A549 (cell line): ENCODE results near the gene SSR2. TPM values are rescaled to one million over a fixed set of nuclear protein-coding genes. Genes with fewer than 3 reads are reported as not detected.

Experiments used
- ATAC-seq, 2 experiments: fragments of 200-7000 bp in 1 of 2; fragments of >200 bp in 1 of 2; cut with Nextera tagmentation in 1 of 2; cut with Tn5 transposase in 1 of 2; 3 replicates each; pipeline versions ENCODE4 v1.8.0 to v1.9.1; 2018 to 2020; ENCODE audit warnings: mild to moderate bottlenecking in 1 of 2, moderate library complexity in 1 of 2
- CTCF ChIA-PET: fragments of 300-600 bp; sonication (Branson Sonifier 250); formaldehyde crosslinking; extraction: SDS; loops from one replicate; lab custom pipeline; 2021; ENCODE audit warnings: antibody characterized with exemption, inconsistent platforms; lab: Yijun Ruan, JAX
- POLR2A ChIA-PET: fragments of 350-600 bp; formaldehyde crosslinking; extraction: SDS; loops from one replicate; lab custom pipeline; 2021; ENCODE audit warnings: antibody characterized with exemption, inconsistent platforms; lab: Yijun Ruan, JAX
- DNase-seq, 2 experiments: peaks; one replicate each; pipeline versions ENCODE4 v3.0.0 to v3.0.0-alpha.2; 2011 to 2016; ENCODE audit warnings: low read depth in 1 of 2, low spot score in 1 of 2
- FAIRE-seq: peaks from 2 replicates; lab custom pipeline; 2011; peaks lifted over from hg19 to GRCh38; lab: Jason Lieb, UNC
- H3K27ac ChIP-seq, 2 experiments: fragments of >200 bp; sonication (Bioruptor Twin); formaldehyde crosslinking; 3 replicates each; pipeline ENCODE4 v1.5.1; 2016 to 2017
- H3K4me1 ChIP-seq: fragments of >200 bp; sonication (Bioruptor Twin); formaldehyde crosslinking; 3 replicates; pipeline ENCODE4 v1.6.1; 2016
- H3K4me2 ChIP-seq: fragments of >200 bp; sonication (Bioruptor Twin); formaldehyde crosslinking; 3 replicates; pipeline ENCODE4 v1.6.1; 2016
- H3K4me3 ChIP-seq: fragments of >200 bp; sonication (Bioruptor Twin); formaldehyde crosslinking; 3 replicates; pipeline ENCODE4 v1.5.1; 2016
- H3K9me3 ChIP-seq: fragments of >200 bp; sonication (Bioruptor Twin); formaldehyde crosslinking; 3 replicates; pipeline ENCODE4 v1.6.1; 2016
- BCL3 ChIP-seq: fragments of >200 bp; sonication (Bioruptor Twin); formaldehyde crosslinking; IDR thresholded peaks from 3 replicates; pipeline ENCODE4 v1.6.1; 2016
- CEBPB ChIP-seq, 2 experiments: fragments of >200 bp in 1 of 2; sonication (Bioruptor Twin) in 1 of 2; formaldehyde crosslinking in 1 of 2; IDR thresholded peaks; 2 replicates each; pipeline ENCODE4 v1.6.1; 2012 to 2016
- CHD2 ChIP-seq: fragments of 150-350 bp; IDR thresholded peaks from 2 replicates; pipeline ENCODE4 v1.6.1; 2014; ENCODE audit warnings: low read length; ENCODE audit not compliant: partially characterized antibody
- CTCF ChIP-seq: fragments of >200 bp; sonication (Bioruptor Twin); formaldehyde crosslinking; IDR thresholded peaks from 3 replicates; pipeline ENCODE4 v1.5.1; 2016
- E2F6 ChIP-seq: IDR thresholded peaks from 2 replicates; pipeline ENCODE4 v1.6.1; 2012; ENCODE audit warnings: low read depth, borderline replicate concordance
- GATA3 ChIP-seq: IDR thresholded peaks from 2 replicates; pipeline ENCODE4 v1.6.1; 2012; ENCODE audit warnings: borderline replicate concordance
- HES2 ChIP-seq: fragments of >200 bp; sonication (Bioruptor Twin); formaldehyde crosslinking; IDR thresholded peaks from 2 replicates; pipeline ENCODE4 v1.6.1; 2016
- HOXB5 ChIP-seq: fragments of 250-450 bp; sonication (Bioruptor Pico); IDR thresholded peaks from 2 replicates; pipeline ENCODE4 v1.5.0; 2020; ENCODE audit warnings: mild to moderate bottlenecking, moderate library complexity
- JUN ChIP-seq, 2 experiments: fragments of >200 bp; sonication (Bioruptor Twin); formaldehyde crosslinking; IDR thresholded peaks; 2 replicates in 1 of 2; 3 replicates in 1 of 2; pipeline ENCODE4 v1.6.1; 2016 to 2017
- KDM1A ChIP-seq: fragments of 200-600 bp; sonication (generic); IDR thresholded peaks from 2 replicates; pipeline ENCODE4 v1.6.1; 2016; ENCODE audit warnings: low read depth, mild to moderate bottlenecking
- KDM5A ChIP-seq: fragments of 200-600 bp; sonication (generic); IDR thresholded peaks from 2 replicates; pipeline ENCODE4 v1.6.1; 2016; ENCODE audit warnings: antibody characterized with exemption, mild to moderate bottlenecking
- MAX ChIP-seq: IDR thresholded peaks from 2 replicates; pipeline ENCODE4 v1.6.1; 2012
- MYC ChIP-seq: IDR thresholded peaks from 2 replicates; pipeline ENCODE4 v1.6.1; 2012; ENCODE audit warnings: mild to moderate bottlenecking, inconsistent platforms, low read length, improper control_type of control experiment, borderline replicate concordance
- PBX3 ChIP-seq: IDR thresholded peaks from 2 replicates; pipeline ENCODE4 v1.6.1; 2012
- PHF8 ChIP-seq: fragments of 200-600 bp; sonication (generic); IDR thresholded peaks from 2 replicates; pipeline ENCODE4 v1.6.1; 2016; ENCODE audit warnings: low read depth, mild to moderate bottlenecking, antibody characterized with exemption, moderate library complexity, borderline replicate concordance
- POLR2A ChIP-seq: IDR thresholded peaks from 2 replicates; pipeline ENCODE4 v1.6.1; 2012; ENCODE audit warnings: mild to moderate bottlenecking, low read length
- REST ChIP-seq: fragments of 200-600 bp; sonication (generic); IDR thresholded peaks from 2 replicates; pipeline ENCODE4 v1.6.1; 2016; ENCODE audit warnings: antibody characterized with exemption, mild to moderate bottlenecking, moderate library complexity
- RFX5 ChIP-seq: fragments of 450-650 bp; IDR thresholded peaks from 2 replicates; pipeline ENCODE4 v1.7.1; 2014; ENCODE audit warnings: antibody characterized with exemption, mild to moderate bottlenecking, moderate library complexity
- ZC3H11A ChIP-seq: fragments of 450-650 bp; IDR thresholded peaks from 2 replicates; pipeline ENCODE4 v1.6.1; 2014; ENCODE audit warnings: antibody characterized with exemption, mild to moderate bottlenecking
- ZNF302 ChIP-seq: fragments of 250-450 bp; sonication (Bioruptor Pico); IDR thresholded peaks from 2 replicates; pipeline ENCODE4 v1.9.0; 2021; ENCODE audit warnings: inconsistent platforms, mild to moderate bottlenecking, moderate library complexity
- WGBS: methylation state at CpG from one replicate; pipeline ENCODE4 v1.1.6; 2017; ENCODE audit errors: missing lambda C conversion rate; 5-methylcytosine and 5-hydroxymethylcytosine counted together
- polyA plus RNA-seq, 4 experiments: library from polyadenylated mRNA; depleted of rRNA in 3 of 4; stranded (reverse); fragments of >200 nt; fragmentation: RNase III in 1 of 4; extraction: RNeasy Plus Mini Kit Qiagen cat#74134 plus additional on column Dnase treatment in 1 of 4; gene quantifications; 2 replicates in 3 of 4; 3 replicates in 1 of 4; pipeline ENCODE4 v1.2.3, GENCODE V29; 2011 to 2017

The SSR2 gene
- polyA plus RNA-seq, 2 of the 4 experiments (the other 2 are of a cell fraction): 261 to 382 TPM

- no peaks in the 10 kb centered on the region for H3K9me3 ChIP-seq
- DNase-seq: peak; percentile 97 to 98
- peak; percentile 76 for FAIRE-seq
- WGBS: 1% methylated on average over 41 of the region's 53 CpGs
- H3K4me3 ChIP-seq: peak within 1 kb of the TSS; percentile 85
- peak; percentile 81 to 90 for ATAC-seq
- ChIA-PET CTCF (interaction anchor here (0.5 to 4.8 kb wide), 12 partner anchors 12 to 122 kb away, joined by 3 to 33 read pairs (median 6); no protein-coding TSS in a partner anchor), POLR2A (no interaction called here)
- TF ChIP-seq E2F6: peak; percentile 61; the same call in 1 of the 2 replicates
- TF ChIP-seq HOXB5 (CRISPR knock-in tag): 0 out of 2 replicates have a peak, but pooled peaks have one; percentile 57
- TF ChIP-seq KDM1A: no peak
- no peak for TF ChIP-seq CEBPB (IDR thresholded peaks at IDR 0.05)
- peak; percentile 71 for TF ChIP-seq CHD2
- TF ChIP-seq BCL3: peak; percentile 46; the same call in 1 of the 3 replicates
- TF ChIP-seq ZC3H11A: 0 out of 2 replicates have a peak, but pooled peaks have one; percentile 2
- TF ChIP-seq CTCF: no peak
- peak; percentile 99 for TF ChIP-seq MYC
- TF ChIP-seq MAX: peak; percentile 99
- peak; percentile 14; the same call in 1 of the 2 replicates for TF ChIP-seq RFX5
- peak; percentile 34 to 69; a peak in 2 of 5 replicates for TF ChIP-seq JUN (IDR thresholded peaks at IDR 0.05)
- peak; percentile 83 for TF ChIP-seq POLR2A
- peak; percentile 50 for TF ChIP-seq PHF8
- TF ChIP-seq PBX3: peak; percentile 51; the same call in 1 of the 2 replicates
- peak; percentile 42; the same call in 1 of the 2 replicates for TF ChIP-seq REST
- TF ChIP-seq GATA3: 0 out of 2 replicates have a peak, but pooled peaks have one; percentile 12
- TF ChIP-seq HES2: no peak
- peak; percentile 55 for TF ChIP-seq KDM5A
- no peak for TF ChIP-seq ZNF302 (CRISPR knock-in tag)
- H3K27ac ChIP-seq: peak within 1 kb of the TSS; percentile 94 to 97
- H3K4me1 ChIP-seq: peaks cover 10% of the 10 kb centered on the region; the same call in 2 of the 3 replicates
- peak within 1 kb of the TSS; percentile 91 for H3K4me2 ChIP-seq
Measured at GRCh38 chr1:156054500-156055280, 33.9 kb upstream of the SSR2 start, which contains the start of gene LAMTOR2. TSS of gene LAMTOR2 (plus strand) at chr1:156054782. CDS start at chr1:156054890, 108 bp downstream.
